Left lung (tissue), 10 donors: ENCODE data around the gene CORO1C. TPM values are rescaled to one million over a fixed set of nuclear protein-coding genes. Genes with fewer than 3 reads are reported as not detected.

Experiments used
- ATAC-seq: fragments of 200-7000 bp; cut with Tn5 transposase; one replicate; pipeline ENCODE4 v1.9.1; 2020; ENCODE audit warnings: moderate library complexity
- DNase-seq, 4 donors: peaks; one replicate each; pipeline ENCODE4 v3.0.0-alpha.2; 2013 to 2020
- H3K27ac ChIP-seq, 2 donors: fragments of 200-600 bp; sonication (generic) in 1 of 2; one replicate each; pipeline versions ENCODE4 v1.5.0 to v1.8.0; 2020 to 2021
- H3K27me3 ChIP-seq, 2 donors: fragments of 200-600 bp; sonication (generic) in 1 of 2; one replicate each; pipeline versions ENCODE4 v1.5.0 to v1.8.0; 2020 to 2021
- H3K36me3 ChIP-seq, 2 donors: fragments of 200-600 bp; sonication (generic) in 1 of 2; one replicate each; pipeline versions ENCODE4 v1.5.0 to v1.8.0; 2020 to 2021
- H3K4me1 ChIP-seq, 2 donors: fragments of 200-600 bp; one replicate each; pipeline ENCODE4 v1.8.0; 2021
- H3K4me3 ChIP-seq, 2 donors: fragments of 200-600 bp; sonication (generic) in 1 of 2; one replicate each; pipeline versions ENCODE4 v1.5.0 to v1.8.0; 2020 to 2021; ENCODE audit warnings: mild to moderate bottlenecking in 1 of 2
- H3K9me3 ChIP-seq, 2 donors: fragments of 200-600 bp; sonication (generic) in 1 of 2; one replicate each; pipeline versions ENCODE4 v1.5.0 to v1.8.0; 2020 to 2021
- intact Hi-C, 2 donors: fragments of 100-400 bp; cut with DNase I; formaldehyde crosslinking; loops; one replicate each; pipeline versions ENCODE4 v1.11.2 to v1.14.2; 2022
- polyA plus RNA-seq, 6 donors: library from polyadenylated mRNA; unstranded; fragments of 120-200 nt; gene quantifications; one replicate each; pipeline ENCODE4 v1.2.1, GENCODE V29; 2013; ENCODE audit not compliant: insufficient read length in 6 of 6
- total RNA-seq, 2 donors: library from RNA; stranded (reverse); fragmentation: NEBNext Ultra II Directional; extraction: Animal tissue kit (Norgen Biotek cat#: 25700); gene quantifications; one replicate each; pipeline ENCODE4 v1.2.1, GENCODE V29; 2021
- TF ChIP-seq, protein P1 (sequence below), 2 donors: fragments of 200-600 bp; sonication (generic) in 1 of 2; IDR thresholded peaks; one replicate each; pipeline versions ENCODE4 v1.5.0 to v1.8.0; 2021; ENCODE audit warnings: antibody characterized with exemption in 2 of 2
- donor health status: DM: no; HTN: yes; CAD: no.
- donor health status: DM: no; HTN: no; CAD: no.

CORO1C gene
- total and polyA plus RNA-seq, 8 donors = 77.7 to 282 (median 85.9) TPM

DNA sequence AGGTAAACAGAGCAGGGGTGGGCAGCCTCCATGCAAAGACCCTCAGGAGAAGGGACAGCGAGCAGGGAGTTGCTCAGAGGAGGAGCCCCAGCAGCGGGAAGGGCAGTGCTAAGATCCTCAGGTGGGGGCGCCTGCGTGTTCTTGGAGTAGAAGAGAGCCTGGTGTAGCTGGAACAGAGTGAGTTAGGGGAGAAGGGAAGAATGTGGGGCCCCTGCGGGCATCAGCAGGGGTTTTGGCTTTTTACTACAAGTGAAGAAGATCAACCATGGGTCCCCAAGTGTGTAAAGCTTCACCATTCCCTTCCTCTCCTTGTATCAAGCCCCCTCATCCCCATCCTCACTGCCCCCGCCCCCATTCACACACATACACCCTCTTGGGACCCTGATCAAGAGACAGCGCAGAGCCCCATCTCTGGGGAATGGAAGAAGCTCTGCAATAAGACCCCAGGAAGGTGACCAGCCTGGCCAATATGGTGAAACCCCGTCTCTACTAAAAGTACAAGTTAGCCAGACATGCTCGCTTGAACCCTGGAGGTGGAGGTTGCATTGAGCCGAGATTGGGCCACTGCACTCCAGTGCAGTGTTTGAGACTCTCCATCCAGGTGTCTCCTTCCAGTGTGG lies 123.2 kb downstream of the CORO1C start:
- Histone ChIP-seq H3K36me3 (no peaks in the 10 kb centered on the region), H3K27ac (no peak overlapping the region), H3K9me3 (no peaks in the 10 kb centered on the region), H3K27me3 (peaks cover 0 to 4% of the 10 kb centered on the region in 2 donors), H3K4me1 (peaks cover 0 to 17% of the 10 kb centered on the region in 2 donors), H3K4me3 (no peak overlapping the region)
- intact Hi-C loops = no loop called here
- no peak for DNase-seq
- no peak for ATAC-seq
- TF ChIP-seq, protein P1, sequence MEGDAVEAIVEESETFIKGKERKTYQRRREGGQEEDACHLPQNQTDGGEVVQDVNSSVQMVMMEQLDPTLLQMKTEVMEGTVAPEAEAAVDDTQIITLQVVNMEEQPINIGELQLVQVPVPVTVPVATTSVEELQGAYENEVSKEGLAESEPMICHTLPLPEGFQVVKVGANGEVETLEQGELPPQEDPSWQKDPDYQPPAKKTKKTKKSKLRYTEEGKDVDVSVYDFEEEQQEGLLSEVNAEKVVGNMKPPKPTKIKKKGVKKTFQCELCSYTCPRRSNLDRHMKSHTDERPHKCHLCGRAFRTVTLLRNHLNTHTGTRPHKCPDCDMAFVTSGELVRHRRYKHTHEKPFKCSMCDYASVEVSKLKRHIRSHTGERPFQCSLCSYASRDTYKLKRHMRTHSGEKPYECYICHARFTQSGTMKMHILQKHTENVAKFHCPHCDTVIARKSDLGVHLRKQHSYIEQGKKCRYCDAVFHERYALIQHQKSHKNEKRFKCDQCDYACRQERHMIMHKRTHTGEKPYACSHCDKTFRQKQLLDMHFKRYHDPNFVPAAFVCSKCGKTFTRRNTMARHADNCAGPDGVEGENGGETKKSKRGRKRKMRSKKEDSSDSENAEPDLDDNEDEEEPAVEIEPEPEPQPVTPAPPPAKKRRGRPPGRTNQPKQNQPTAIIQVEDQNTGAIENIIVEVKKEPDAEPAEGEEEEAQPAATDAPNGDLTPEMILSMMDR (IDR thresholded peaks at IDR 0.05) = no peak

DNA sequence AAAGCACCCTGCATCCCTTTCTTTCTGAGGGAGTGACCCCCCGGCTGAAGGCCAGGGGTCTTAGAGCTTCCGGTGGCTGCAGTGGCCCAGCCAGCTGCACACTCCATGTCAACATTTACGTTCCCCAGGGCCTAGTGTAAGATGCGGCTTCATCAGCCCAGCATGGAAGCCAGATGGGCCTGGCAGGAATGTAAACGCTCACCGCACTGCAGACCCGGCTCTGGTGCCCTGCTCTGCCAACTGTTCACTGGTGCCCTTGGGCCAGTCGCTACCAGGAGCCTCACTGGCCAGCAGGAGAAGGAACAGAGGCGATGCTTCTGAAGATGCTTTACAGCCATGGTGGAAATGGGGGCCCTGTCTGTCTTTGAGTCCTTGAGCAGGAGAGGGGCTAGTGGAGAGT lies 124.8 kb downstream of the CORO1C start:
- H3K27ac ChIP-seq = no peak overlapping the region
- no peaks in the 10 kb centered on the region for H3K9me3 ChIP-seq
- H3K36me3 ChIP-seq = no peaks in the 10 kb centered on the region
- no peak overlapping the region for H3K4me3 ChIP-seq
- no peak for ATAC-seq
- TF ChIP-seq, protein P1 (IDR thresholded peaks at IDR 0.05) = no peak
- peaks cover 0 to 2% of the 10 kb centered on the region in 2 donors for H3K4me1 ChIP-seq
- DNase-seq = peak in 1 of 4 donors; percentile 23
- intact Hi-C loops = no loop called here
- peaks cover 0 to 4% of the 10 kb centered on the region in 2 donors for H3K27me3 ChIP-seq

DNA sequence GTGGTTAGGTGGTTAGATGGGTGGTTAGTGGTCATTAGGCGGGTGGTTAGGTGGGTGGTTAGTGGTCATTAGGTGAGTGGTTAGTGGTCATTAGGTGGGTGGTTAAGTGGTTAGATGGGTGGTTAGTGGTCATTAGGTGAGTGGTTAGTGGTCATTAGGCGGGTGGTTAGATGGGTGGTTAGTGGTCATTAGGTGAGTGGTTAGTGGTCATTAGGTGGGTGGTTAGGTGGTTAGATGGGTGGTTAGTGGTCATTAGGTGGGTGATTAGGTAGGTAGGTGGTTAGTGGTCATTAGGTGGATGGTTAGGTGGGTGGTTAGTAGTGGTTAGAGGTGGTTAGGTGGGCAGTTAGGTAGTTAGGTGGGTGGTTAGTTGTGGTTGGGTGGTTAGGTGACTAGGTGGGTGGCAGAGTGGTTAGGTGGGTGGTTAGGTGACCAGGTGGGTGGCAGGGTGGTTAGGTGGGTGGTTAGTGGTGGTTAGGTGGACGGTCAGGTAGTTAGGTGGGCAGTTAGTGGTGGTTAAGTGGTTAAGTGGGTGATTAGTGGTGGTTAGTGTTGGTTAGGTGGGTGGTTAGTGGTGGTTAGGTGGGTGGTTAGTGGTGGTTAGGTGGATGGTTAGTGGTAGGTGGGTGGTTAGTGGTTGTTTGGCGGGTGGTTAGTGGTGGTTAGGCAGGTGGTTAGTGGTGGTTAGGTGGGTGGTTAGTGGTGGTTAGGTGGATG lies 125.5 kb downstream of the CORO1C start:
- intact Hi-C loops = no loop called here
- Histone ChIP-seq H3K27me3 (peaks cover 0 to 4% of the 10 kb centered on the region in 2 donors), H3K4me1 (no peaks in the 10 kb centered on the region), H3K9me3 (no peaks in the 10 kb centered on the region), H3K4me3 (no peak overlapping the region), H3K27ac (no peak overlapping the region), H3K36me3 (no peaks in the 10 kb centered on the region)
- no peak for ATAC-seq
- no peak for DNase-seq
- TF ChIP-seq, protein P1 (IDR thresholded peaks at IDR 0.05) = no peak

DNA sequence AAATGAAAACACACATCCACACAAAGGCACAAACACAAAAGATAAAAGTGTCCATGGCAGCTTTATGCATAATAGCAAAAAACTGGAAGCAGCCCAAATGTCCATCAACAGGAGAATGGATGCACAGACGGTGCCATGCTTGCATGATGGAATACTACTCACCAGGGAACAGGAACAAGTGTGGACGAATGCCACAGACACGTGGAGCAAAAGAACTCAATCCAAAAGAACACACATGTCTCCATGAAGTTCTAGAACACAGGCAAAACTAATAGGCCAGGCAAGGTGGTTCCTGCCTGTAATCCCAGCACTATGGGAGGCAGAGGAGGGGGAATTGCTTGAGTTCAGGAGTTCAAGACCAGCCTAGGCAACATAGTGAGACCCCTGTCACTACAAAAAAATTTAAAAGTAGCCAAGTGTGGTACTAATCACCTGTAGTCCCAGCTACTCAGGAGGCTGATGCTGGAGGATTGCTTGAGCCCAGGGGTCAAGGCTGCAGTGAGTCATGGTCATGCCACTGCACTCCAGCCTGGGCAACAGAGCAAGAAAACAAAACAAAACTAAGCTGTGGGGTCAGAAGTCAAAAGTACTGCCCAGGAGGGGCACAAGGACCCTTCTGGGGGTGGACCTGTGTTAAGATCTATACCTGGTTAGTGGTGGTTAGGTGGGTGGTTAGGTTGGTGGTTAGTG lies 126.2 kb downstream of the CORO1C start:
- Histone ChIP-seq H3K4me1 (no peaks in the 10 kb centered on the region), H3K36me3 (no peaks in the 10 kb centered on the region), H3K27me3 (peaks cover 0 to 4% of the 10 kb centered on the region in 2 donors), H3K9me3 (no peaks in the 10 kb centered on the region), H3K4me3 (no peak overlapping the region), H3K27ac (no peak overlapping the region)
- ATAC-seq (no peak), DNase-seq (peak in 1 of 4 donors; percentile 19)
- TF ChIP-seq, protein P1 (IDR thresholded peaks at IDR 0.05) = no peak
- intact Hi-C loops = no loop called here
